ENCODE data around the gene PRXL2A. TPM values are rescaled to one million over a fixed set of nuclear protein-coding genes. Genes with fewer than 3 reads are reported as not detected.
"Not testable (repeated sequence)": the region's sequence is repeated elsewhere in the genome, so short reads cannot be mapped to it uniquely, and the experiment has no call there.

PRXL2A gene
- 70.5 TPM for total RNA-seq

- peak; percentile 66 for DNase-seq
Measured at GRCh38 chr10:80408242-80409101, at the start of gene PRXL2A. PRXL2A (plus strand) TSS chr10:80408551; CDS start chr10:80420468, 11,917 bp downstream.

- DNase-seq = not testable (repeated sequence)
Measured at GRCh38 chr10:80358925-80359324, 49.4 kb upstream of the PRXL2A start.

- DNase-seq = no peak
Measured at GRCh38 chr10:80359644-80360043, 48.7 kb upstream of the PRXL2A start.

- no peak for DNase-seq
Measured at GRCh38 chr10:80365510-80365909, 42.8 kb upstream of the PRXL2A start.

GRCh38 chr10:80371467-80371866 is 36.9 kb upstream of the PRXL2A start:
- DNase-seq = no peak

GRCh38 chr10:80372675-80373074 is 35.7 kb upstream of the PRXL2A start:
- no peak for DNase-seq

GRCh38 chr10:80373502-80373901 is 34.8 kb upstream of the PRXL2A start:
- DNase-seq = no peak

GRCh38 chr10:80379701-80380100 is 28.6 kb upstream of the PRXL2A start:
- no peak for DNase-seq

GRCh38 chr10:80380185-80380584 is 28.2 kb upstream of the PRXL2A start:
- no peak for DNase-seq

GRCh38 chr10:80382989-80383388 is 25.4 kb upstream of the PRXL2A start:
- no peak for DNase-seq

- no peak for DNase-seq
Measured at GRCh38 chr10:80390740-80391139, 17.6 kb upstream of the PRXL2A start.

GRCh38 chr10:80392250-80392649 is 16.1 kb upstream of the PRXL2A start:
- DNase-seq = no peak

- no peak for DNase-seq
Measured at GRCh38 chr10:80394358-80394916, 13.9 kb upstream of the PRXL2A start.

GRCh38 chr10:80397014-80397413 is 11.3 kb upstream of the PRXL2A start:
- no peak for DNase-seq

- DNase-seq = no peak
Measured at GRCh38 chr10:80400136-80400804, 8.1 kb upstream of the PRXL2A start.

GRCh38 chr10:80405035-80405434 is 3.3 kb upstream of the PRXL2A start:
- DNase-seq = no peak

GRCh38 chr10:80405626-80406025 is 2.7 kb upstream of the PRXL2A start:
- DNase-seq = no peak

GRCh38 chr10:80406204-80406603 is 2.1 kb upstream of the PRXL2A start:
- DNase-seq = no peak

- peak; percentile 32 for DNase-seq
Measured at GRCh38 chr10:80407812-80408241, 524 bp upstream of the PRXL2A start.

GRCh38 chr10:80409121-80409520 is 770 bp downstream of the PRXL2A start:
- no peak for DNase-seq

- no peak for DNase-seq
Measured at GRCh38 chr10:80410122-80410521, 1.8 kb downstream of the PRXL2A start.

GRCh38 chr10:80410578-80411145 is 2.3 kb downstream of the PRXL2A start:
- DNase-seq = peak; percentile 43

GRCh38 chr10:80411267-80411668 is 2.9 kb downstream of the PRXL2A start:
- no peak for DNase-seq
